Thyroid gland (tissue), 4 donors: Measurements from ENCODE around the gene GBP1.

ENCODE experiments used
- POLR2A ChIP-seq, 2 donors: fragments of 450-650 bp; IDR thresholded peaks; one replicate each; pipeline ENCODE4 v1.6.1; 2017; ENCODE audit warnings: antibody characterized with exemption in 2 of 2, mild to moderate bottlenecking in 2 of 2, moderate library complexity in 1 of 2
- TF ChIP-seq, protein P1 (sequence below), 6 experiments: fragments of 200-600 bp in 3 of 6; fragments of 450-650 bp in 3 of 6; sonication (generic) in 3 of 6; IDR thresholded peaks; one replicate each; pipeline ENCODE4 v1.5.1; 2016 to 2019; ENCODE audit warnings: antibody characterized with exemption in 6 of 6, mild to moderate bottlenecking in 2 of 6, inconsistent platforms in 1 of 6, moderate library complexity in 1 of 6

- TF ChIP-seq, protein P1, sequence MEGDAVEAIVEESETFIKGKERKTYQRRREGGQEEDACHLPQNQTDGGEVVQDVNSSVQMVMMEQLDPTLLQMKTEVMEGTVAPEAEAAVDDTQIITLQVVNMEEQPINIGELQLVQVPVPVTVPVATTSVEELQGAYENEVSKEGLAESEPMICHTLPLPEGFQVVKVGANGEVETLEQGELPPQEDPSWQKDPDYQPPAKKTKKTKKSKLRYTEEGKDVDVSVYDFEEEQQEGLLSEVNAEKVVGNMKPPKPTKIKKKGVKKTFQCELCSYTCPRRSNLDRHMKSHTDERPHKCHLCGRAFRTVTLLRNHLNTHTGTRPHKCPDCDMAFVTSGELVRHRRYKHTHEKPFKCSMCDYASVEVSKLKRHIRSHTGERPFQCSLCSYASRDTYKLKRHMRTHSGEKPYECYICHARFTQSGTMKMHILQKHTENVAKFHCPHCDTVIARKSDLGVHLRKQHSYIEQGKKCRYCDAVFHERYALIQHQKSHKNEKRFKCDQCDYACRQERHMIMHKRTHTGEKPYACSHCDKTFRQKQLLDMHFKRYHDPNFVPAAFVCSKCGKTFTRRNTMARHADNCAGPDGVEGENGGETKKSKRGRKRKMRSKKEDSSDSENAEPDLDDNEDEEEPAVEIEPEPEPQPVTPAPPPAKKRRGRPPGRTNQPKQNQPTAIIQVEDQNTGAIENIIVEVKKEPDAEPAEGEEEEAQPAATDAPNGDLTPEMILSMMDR (IDR thresholded peaks at IDR 0.05) = no peak
- TF ChIP-seq POLR2A (IDR thresholded peaks at IDR 0.05) = no peak
Observed at GRCh38 chr1:89060091-89060490, 4.9 kb downstream of the GBP1 start.
